MCF 10A (cell line): ENCODE measurements around the gene RPL38. TPM values are rescaled to one million over a fixed set of nuclear protein-coding genes. Genes with fewer than 3 reads are reported as not detected.

Experiments
- BruUV-seq: library from RNA; stranded (reverse); fragments of 400-500 nt; replicated peaks from 2 replicates; lab custom pipeline; 2021; lab: Mats Ljungman, UMichigan
- CTCF ChIA-PET: fragments of 300-600 bp; sonication (Branson Sonifier 250); formaldehyde crosslinking; extraction: SDS; loops from one replicate; lab custom pipeline; 2021; ENCODE audit warnings: antibody characterized with exemption, inconsistent platforms; lab: Yijun Ruan, JAX
- POLR2A ChIA-PET: fragments of 300-600, 350-650 bp; sonication (Branson Sonifier 250); formaldehyde crosslinking; extraction: SDS; loops from one replicate; lab custom pipeline; 2020; ENCODE audit warnings: antibody characterized with exemption, inconsistent platforms; lab: Yijun Ruan, JAX
- DNase-seq: peaks from one replicate; pipeline ENCODE4 v3.0.0-alpha.2; 2018; ENCODE audit not compliant: unreplicated experiment
- H3K27ac Mint-ChIP-seq: one replicate; pipeline ENCODE4 v1.8.0; 2022; ENCODE audit warnings: mild to moderate bottlenecking, low read depth, mixed read lengths; ENCODE audit not compliant: unreplicated experiment
- H3K27me3 Mint-ChIP-seq: one replicate; pipeline ENCODE4 v1.8.0; 2022; ENCODE audit warnings: mixed read lengths; ENCODE audit not compliant: insufficient read depth, unreplicated experiment
- H3K36me3 Mint-ChIP-seq: one replicate; pipeline ENCODE4 v1.8.0; 2022; ENCODE audit warnings: mild to moderate bottlenecking, moderate library complexity, mixed read lengths; ENCODE audit not compliant: insufficient read depth, unreplicated experiment
- H3K4me1 Mint-ChIP-seq: one replicate; pipeline ENCODE4 v1.8.0; 2022; ENCODE audit warnings: mixed read lengths; ENCODE audit not compliant: insufficient read depth, unreplicated experiment
- H3K4me3 Mint-ChIP-seq: one replicate; pipeline ENCODE4 v1.8.0; 2022; ENCODE audit warnings: mild to moderate bottlenecking, moderate library complexity, mixed read lengths; ENCODE audit not compliant: unreplicated experiment
- H3K9me3 Mint-ChIP-seq: one replicate; pipeline ENCODE4 v1.8.0; 2022; ENCODE audit warnings: mixed read lengths; ENCODE audit not compliant: unreplicated experiment
- intact Hi-C: fragments of 100-400 bp; cut with micrococcal nuclease; formaldehyde crosslinking; loops from 2 replicates; pipeline ENCODE4 v1.14.1; 2022
- total RNA-seq: library from RNA; stranded (reverse); gene quantifications from 2 replicates; pipeline ENCODE4 v1.2.3, GENCODE V29; 2022
- TF ChIP-seq, protein P1 (sequence below): fragments of 200-600 bp; IDR thresholded peaks from one replicate; pipeline ENCODE4 v1.8.0; 2022; ENCODE audit warnings: antibody characterized with exemption, mild to moderate bottlenecking; ENCODE audit not compliant: unreplicated experiment

Gene RPL38
- total RNA-seq, 1 experiment from 2014 or later, result 1,197 TPM

DNA sequence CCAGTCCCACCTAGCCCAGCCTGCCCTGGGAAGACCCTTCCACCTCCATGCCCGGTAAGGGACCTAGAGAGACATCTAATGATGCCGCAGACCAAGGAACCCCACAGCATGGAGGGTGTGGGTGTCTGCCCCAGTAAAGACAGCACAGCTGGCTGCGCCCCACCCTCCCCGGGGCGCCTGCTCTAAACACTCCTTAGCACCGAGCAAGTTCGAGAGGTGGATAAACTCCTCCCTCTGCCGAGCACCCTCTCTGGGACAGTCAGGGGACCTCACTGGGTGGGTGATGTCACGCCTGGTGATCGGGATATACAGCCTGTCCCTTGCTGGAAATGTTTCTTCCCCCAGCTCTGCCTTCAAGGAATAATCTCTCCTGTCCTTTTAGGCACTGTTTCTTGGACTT is 53.8 kb downstream of the RPL38 start:
- Mint-ChIP-seq H3K9me3 (no peaks in the 10 kb centered on the region), H3K27me3 (peaks cover 17% of the 10 kb centered on the region), H3K27ac (no peak overlapping the region), H3K4me3 (no peak overlapping the region), H3K36me3 (no peaks in the 10 kb centered on the region), H3K4me1 (no peaks in the 10 kb centered on the region)
- POLR2A ChIA-PET, result interaction anchor here (1.0 kb wide), 1 partner anchor 20 kb away, joined by 4 read pairs; no protein-coding TSS in a partner anchor
- TF ChIP-seq, protein P1, sequence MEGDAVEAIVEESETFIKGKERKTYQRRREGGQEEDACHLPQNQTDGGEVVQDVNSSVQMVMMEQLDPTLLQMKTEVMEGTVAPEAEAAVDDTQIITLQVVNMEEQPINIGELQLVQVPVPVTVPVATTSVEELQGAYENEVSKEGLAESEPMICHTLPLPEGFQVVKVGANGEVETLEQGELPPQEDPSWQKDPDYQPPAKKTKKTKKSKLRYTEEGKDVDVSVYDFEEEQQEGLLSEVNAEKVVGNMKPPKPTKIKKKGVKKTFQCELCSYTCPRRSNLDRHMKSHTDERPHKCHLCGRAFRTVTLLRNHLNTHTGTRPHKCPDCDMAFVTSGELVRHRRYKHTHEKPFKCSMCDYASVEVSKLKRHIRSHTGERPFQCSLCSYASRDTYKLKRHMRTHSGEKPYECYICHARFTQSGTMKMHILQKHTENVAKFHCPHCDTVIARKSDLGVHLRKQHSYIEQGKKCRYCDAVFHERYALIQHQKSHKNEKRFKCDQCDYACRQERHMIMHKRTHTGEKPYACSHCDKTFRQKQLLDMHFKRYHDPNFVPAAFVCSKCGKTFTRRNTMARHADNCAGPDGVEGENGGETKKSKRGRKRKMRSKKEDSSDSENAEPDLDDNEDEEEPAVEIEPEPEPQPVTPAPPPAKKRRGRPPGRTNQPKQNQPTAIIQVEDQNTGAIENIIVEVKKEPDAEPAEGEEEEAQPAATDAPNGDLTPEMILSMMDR, result no peak
- intact Hi-C loops, result no loop called here
- BruUV-seq, result no TSS peak
- CTCF ChIA-PET, result interaction anchor here (0.5 kb wide), 1 partner anchor 212 kb away, joined by 3 read pairs; no protein-coding TSS in a partner anchor
- no peak for DNase-seq

DNA sequence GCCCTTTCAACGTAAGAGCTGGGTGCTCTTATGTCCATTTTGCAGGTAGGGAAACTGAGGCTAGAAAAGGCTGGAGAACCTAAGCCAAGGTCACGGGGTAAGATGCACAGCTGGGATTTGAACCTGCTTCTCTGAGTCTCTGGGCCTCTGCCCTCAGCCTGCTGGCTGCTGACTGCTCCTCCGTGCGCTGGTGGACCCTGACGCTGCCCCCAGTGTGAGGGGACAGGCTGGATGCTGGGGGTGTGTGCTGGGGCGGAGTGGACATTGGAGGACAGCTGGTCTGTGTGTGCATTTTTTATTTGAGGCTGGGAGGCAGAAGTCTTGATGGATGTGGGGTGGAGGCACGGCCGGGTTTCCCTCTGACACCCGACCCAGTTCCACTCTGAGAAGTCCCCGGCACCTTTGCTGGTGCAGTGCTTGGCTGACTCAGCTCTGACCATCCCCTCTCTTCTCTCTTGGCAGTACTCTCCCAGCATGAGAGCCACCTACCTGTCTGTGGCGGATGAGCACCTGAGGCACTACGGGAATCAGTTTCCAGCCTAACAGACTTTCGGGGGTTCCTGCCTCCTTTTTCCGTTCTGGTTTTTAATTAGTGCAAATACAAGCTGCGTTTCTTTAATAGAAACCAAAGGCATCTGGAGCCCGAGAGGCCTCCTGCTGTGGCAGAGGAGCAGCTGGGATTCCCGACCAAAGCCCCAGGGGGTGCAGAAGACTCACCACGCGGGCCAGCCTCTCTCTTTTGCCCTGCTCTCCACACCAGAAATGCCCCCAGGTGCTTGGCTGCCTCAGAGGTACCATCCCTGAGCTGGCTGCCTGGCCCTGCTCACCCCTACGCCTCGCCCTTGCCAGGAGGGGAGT is 56.4 kb downstream of the RPL38 start:
- BruUV-seq, result no TSS peak
- TF ChIP-seq, protein P1, result no peak
- CTCF ChIA-PET, result interaction anchor here (0.6 to 1.8 kb wide), 6 partner anchors 11 to 101 kb away, joined by 3 to 5 read pairs (median 4); partner anchors contain the start of genes RPL38 and TTYH2
- Mint-ChIP-seq H3K36me3 (no peaks in the 10 kb centered on the region), H3K9me3 (no peaks in the 10 kb centered on the region), H3K27ac (no peak overlapping the region), H3K27me3 (no peaks in the 10 kb centered on the region), H3K4me3 (no peak overlapping the region), H3K4me1 (no peaks in the 10 kb centered on the region)
- intact Hi-C loops, result no loop called here
- POLR2A ChIA-PET, result no interaction called here
- DNase-seq, result peak; percentile 23

Other genes starting within 250 kb of the RPL38 start
- gene TTYH2, start 9.9 kb downstream of the RPL38 start, total RNA-seq, result 0.12 and 0.66 TPM in 2 replicates
- not detected in 2 replicates for gene DNAI2, start 70.6 kb downstream of the RPL38 start, total RNA-seq
- not detected in 2 replicates for gene KIF19, start 122.5 kb downstream of the RPL38 start, total RNA-seq
- gene BTBD17, start 158.2 kb downstream of the RPL38 start, total RNA-seq, result not detected in 2 replicates
- not detected in 2 replicates for gene GPR142, start 163.8 kb downstream of the RPL38 start, total RNA-seq
- gene GPRC5C, start 228.4 kb downstream of the RPL38 start, total RNA-seq, result 17.7 and 20.6 TPM in 2 replicates